Aorta (tissue), 5 donors: ENCODE data around the gene RNASE7. TPM values are rescaled to one million over a fixed set of nuclear protein-coding genes. Genes with fewer than 3 reads are reported as not detected.

Source experiments
- ATAC-seq: fragments of 200-7000 bp; cut with Tn5 transposase; one replicate; pipeline ENCODE4 v1.9.1; 2022; ENCODE audit warnings: moderate library complexity; ENCODE audit not compliant: low FRiP score
- DNase-seq, 2 donors: peaks; one replicate each; pipeline ENCODE4 v3.0.0-alpha.2; 2020
- H3K27ac ChIP-seq, 2 donors: one replicate each; pipeline ENCODE4 v1.5.1; 2013; ENCODE audit warnings: low read length in 2 of 2, mild to moderate bottlenecking in 2 of 2, moderate library complexity in 2 of 2, control low read depth in 1 of 2, inconsistent platforms in 1 of 2, low read depth in 1 of 2
- H3K27me3 ChIP-seq, 2 donors: one replicate each; pipeline ENCODE4 v1.6.1; 2013; ENCODE audit warnings: control low read depth in 1 of 2, low read length in 1 of 2, mild to moderate bottlenecking in 1 of 2, moderate library complexity in 1 of 2; ENCODE audit not compliant: insufficient read depth in 2 of 2, control insufficient read depth in 1 of 2
- H3K36me3 ChIP-seq, 2 donors: one replicate each; pipeline ENCODE4 v1.6.1; 2013; ENCODE audit warnings: control low read depth in 1 of 2, low read length in 1 of 2, mild to moderate bottlenecking in 1 of 2; ENCODE audit not compliant: insufficient read depth in 2 of 2, control insufficient read depth in 1 of 2
- H3K4me1 ChIP-seq, 2 donors: one replicate each; pipeline ENCODE4 v1.6.1; 2013; ENCODE audit warnings: low read length in 2 of 2, control low read depth in 1 of 2, mild to moderate bottlenecking in 1 of 2, moderate library complexity in 1 of 2; ENCODE audit not compliant: insufficient read depth in 2 of 2, control insufficient read depth in 1 of 2
- H3K4me3 ChIP-seq, 2 donors: one replicate each; pipeline ENCODE4 v1.5.1; 2013; ENCODE audit warnings: low read length in 2 of 2, control low read depth in 1 of 2, mild to moderate bottlenecking in 1 of 2
- H3K9me3 ChIP-seq: one replicate; pipeline ENCODE4 v1.6.1; 2013; ENCODE audit warnings: mild to moderate bottlenecking, low read length; ENCODE audit not compliant: control insufficient read depth
- WGBS, 2 donors: extraction: QIAGEN DNeasy Blood & Tissue Kit; methylation state at CpG; one replicate each; pipeline ENCODE4 v1.1.7; 2013; 5-methylcytosine and 5-hydroxymethylcytosine counted together
- intact Hi-C, 2 donors: fragments of 100-400 bp; cut with DNase I; formaldehyde crosslinking; loops; one replicate each; pipeline versions ENCODE4 v1.14.2 to v1.15.0; 2022
- long read RNA-seq, 2 donors: library from polyadenylated mRNA; unstranded; transcript quantifications; one replicate each; pipeline ENCODE4 v2.0.0, GENCODE V29; 2020 to 2021
- polyA plus RNA-seq, 2 donors: library from polyadenylated mRNA; stranded (reverse); fragments of 200-250 nt; gene quantifications; one replicate each; pipeline ENCODE4 v1.2.3, GENCODE V29; 2013
- total RNA-seq, 2 donors: library from RNA; stranded (reverse); fragmentation: NEBNext Ultra II Directional; extraction: Animal tissue kit (Norgen Biotek cat#: 25700); gene quantifications; one replicate each; pipeline ENCODE4 v1.2.1, GENCODE V29; 2021
- donor health status: healthy with polysubstance abuse.
- donor health status: Bipolar disorder and iron deficiency.
- donor health status: DM: no; HTN: no; CAD: no.
- donor health status: DM: no; HTN: no; CAD: no.
- donor health status: DM: yes; HTN: yes; CAD: no.

RNASE7 gene, protein sequence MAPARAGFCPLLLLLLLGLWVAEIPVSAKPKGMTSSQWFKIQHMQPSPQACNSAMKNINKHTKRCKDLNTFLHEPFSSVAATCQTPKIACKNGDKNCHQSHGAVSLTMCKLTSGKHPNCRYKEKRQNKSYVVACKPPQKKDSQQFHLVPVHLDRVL
- total RNA-seq (not detected), polyA plus RNA-seq (not detected)
- long read RNA-seq, donor 1, result 0 reads
- long read RNA-seq, donor 2, result 0 reads

DNA sequence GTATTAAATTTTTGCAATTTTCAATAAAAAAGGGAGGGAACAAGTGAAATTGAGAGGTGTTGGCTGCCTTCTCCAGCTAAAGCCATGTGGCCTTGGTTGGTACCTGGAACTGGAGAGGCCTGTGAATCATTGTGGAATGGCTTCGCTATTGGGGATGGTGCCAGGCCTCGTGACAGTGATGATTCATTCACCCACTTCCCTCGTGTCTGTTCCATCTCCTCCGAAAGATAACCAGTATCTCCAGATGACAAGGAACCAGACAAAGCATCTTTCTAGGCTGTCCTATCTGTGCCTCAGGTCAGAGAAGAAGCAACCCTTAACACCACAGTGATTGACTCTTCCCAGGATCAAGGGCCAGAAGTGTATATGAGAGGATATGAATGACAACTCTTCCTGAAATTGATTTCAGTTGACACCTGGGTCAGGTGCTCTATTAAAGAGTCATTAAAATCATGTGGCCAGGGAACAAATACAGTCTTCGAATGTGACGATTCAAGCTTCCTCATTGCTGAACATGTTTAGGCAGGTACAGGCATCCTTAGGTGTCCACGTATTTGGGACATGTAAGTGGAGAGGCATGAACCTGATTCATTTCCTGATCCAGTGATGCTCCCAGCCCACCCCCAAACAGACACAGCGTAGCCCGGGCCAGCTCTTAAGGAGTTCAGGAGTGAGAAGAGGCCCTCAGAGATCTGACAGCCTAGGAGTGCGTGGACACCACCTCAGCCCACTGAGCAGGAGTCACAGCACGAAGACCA, at the start of gene RNASE7:
Gene RNASE7 (plus strand): TSS at position 687 of the 758 bp plus-strand sequence. CDS start 631 bp downstream, outside the sequence.
- no peaks in the 10 kb centered on the region for H3K27me3 ChIP-seq
- H3K27ac ChIP-seq, result no peak within 1 kb of the TSS
- H3K4me1 ChIP-seq, result no peaks in the 10 kb centered on the region
- no peak within 1 kb of the TSS for H3K4me3 ChIP-seq
- 79% methylated on average over 11 of the region's 11 CpGs for WGBS, 2 donors
- DNase-seq (no peak), ATAC-seq (no peak)
- H3K36me3 ChIP-seq, result no peaks in the 10 kb centered on the region
- intact Hi-C loops, result loop anchor here in 1 of 2 donors (5.0 kb wide), 1 partner anchor 40 kb away; no protein-coding TSS in a partner anchor
- H3K9me3 ChIP-seq, result no peaks in the 10 kb centered on the region

DNA sequence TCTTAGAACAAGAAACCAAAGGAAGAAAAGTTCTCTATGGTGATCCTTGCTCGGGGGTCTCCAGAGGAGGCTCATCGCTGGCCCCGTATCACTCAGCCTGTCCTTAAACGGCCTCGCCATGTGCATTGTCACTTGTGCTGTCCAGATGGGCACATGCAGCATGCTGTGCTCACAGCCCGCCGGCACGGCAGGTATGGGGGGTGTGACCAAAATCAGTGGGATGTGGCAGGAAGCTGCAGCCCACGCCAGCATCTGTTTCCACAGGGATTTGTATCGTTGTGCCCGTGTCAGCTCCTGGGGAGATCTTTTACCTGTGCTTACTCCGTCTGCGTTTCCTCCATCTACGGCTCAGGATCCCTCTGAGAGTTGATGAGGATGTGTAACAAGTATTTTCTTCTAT, 45.6 kb upstream of the RNASE7 start:
- Histone ChIP-seq H3K27ac (no peak overlapping the region), H3K4me1 (no peaks in the 10 kb centered on the region), H3K4me3 (no peak overlapping the region), H3K9me3 (no peaks in the 10 kb centered on the region), H3K27me3 (no peaks in the 10 kb centered on the region), H3K36me3 (peaks cover 5 to 10% of the 10 kb centered on the region in 2 donors)
- intact Hi-C loops, result no loop called here
- WGBS, 2 donors, result 89 to 90% methylated on average over 14 of the region's 14 CpGs
- ATAC-seq, result no peak
- DNase-seq, result no peak

DNA sequence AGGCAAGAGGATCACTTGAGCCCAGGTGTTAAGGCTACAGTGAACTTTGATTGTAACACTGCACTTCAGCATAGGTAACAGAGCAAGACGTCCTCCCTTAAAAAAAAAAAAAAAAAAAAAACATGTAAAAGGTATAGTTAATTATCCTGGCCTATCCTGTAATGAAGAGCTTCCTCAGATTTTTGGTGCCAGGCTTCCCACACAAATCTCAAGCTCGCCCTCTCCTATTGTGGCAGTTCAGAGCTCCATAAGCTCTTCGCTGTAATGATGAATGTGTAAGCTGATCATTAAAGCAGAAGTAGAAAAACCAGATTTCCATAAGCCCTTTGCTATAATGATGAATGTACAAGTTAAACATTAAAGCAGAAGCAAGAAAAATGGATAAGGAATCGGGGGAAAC, 45.0 kb upstream of the RNASE7 start:
- Histone ChIP-seq H3K9me3 (no peaks in the 10 kb centered on the region), H3K4me1 (no peaks in the 10 kb centered on the region), H3K36me3 (peaks cover 5 to 10% of the 10 kb centered on the region in 2 donors), H3K4me3 (no peak overlapping the region), H3K27ac (no peak overlapping the region), H3K27me3 (no peaks in the 10 kb centered on the region)
- 45 to 56% methylated on average over 4 of the region's 4 CpGs for WGBS, 2 donors
- ATAC-seq (no peak), DNase-seq (no peak)
- intact Hi-C loops, result no loop called here

DNA sequence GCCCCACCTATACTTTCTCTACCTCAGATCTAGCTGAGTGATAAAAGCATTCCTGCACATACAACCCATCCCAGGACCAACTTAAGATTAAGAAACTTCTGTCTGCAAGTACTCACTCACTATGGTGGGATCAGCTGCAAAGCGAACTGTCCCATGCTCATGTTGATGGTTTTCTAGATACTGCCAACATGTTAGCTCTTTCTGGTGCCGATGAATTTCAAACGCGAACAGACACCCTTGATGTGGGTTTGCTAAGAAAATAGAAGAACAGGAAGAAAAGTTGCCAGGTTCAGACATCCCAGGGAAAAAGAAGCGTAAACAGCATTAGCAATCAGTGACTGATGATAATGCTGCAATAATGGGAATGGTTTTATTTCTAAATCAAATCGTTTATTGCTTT, 44.6 kb upstream of the RNASE7 start:
- DNase-seq, result no peak
- intact Hi-C loops, result no loop called here

DNA sequence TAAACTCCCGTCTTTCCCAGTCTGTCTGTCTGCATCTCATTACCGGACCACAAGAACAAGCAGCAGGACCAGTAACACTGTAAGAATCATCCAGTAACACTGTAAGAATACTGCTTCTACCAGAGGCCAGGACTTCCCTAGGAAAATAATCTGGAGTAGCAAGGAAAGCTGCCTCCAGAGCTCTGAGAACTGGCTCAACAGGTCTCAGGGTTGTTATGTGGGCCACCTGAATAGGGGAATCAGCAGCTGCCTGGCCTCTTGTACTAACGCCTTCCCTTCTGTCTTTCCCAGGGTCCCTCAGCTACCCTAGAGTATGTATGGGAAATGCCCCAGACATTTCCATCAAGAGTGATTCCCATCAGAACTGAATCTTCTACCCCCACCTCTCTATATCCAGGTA, 44.0 kb upstream of the RNASE7 start:
- H3K9me3 ChIP-seq, result no peaks in the 10 kb centered on the region
- H3K4me1 ChIP-seq, result no peaks in the 10 kb centered on the region
- no peak overlapping the region for H3K4me3 ChIP-seq
- DNase-seq, result no peak
- no peaks in the 10 kb centered on the region for H3K27me3 ChIP-seq
- intact Hi-C loops, result no loop called here
- no peak overlapping the region for H3K27ac ChIP-seq
- H3K36me3 ChIP-seq, result peaks cover 5 to 7% of the 10 kb centered on the region in 2 donors
- WGBS, 2 donors, result 63 to 69% methylated on average over 3 of the region's 3 CpGs
- ATAC-seq, result no peak

More for the DNA sequence above, 44.6 kb upstream of the RNASE7 start:
- ATAC-seq, result no peak
- Histone ChIP-seq H3K27me3 (no peaks in the 10 kb centered on the region), H3K4me3 (no peak overlapping the region), H3K27ac (no peak overlapping the region), H3K9me3 (no peaks in the 10 kb centered on the region), H3K4me1 (no peaks in the 10 kb centered on the region), H3K36me3 (peaks cover 5 to 8% of the 10 kb centered on the region in 2 donors)
- 77 to 80% methylated on average over 6 of the region's 6 CpGs for WGBS, 2 donors

DNA sequence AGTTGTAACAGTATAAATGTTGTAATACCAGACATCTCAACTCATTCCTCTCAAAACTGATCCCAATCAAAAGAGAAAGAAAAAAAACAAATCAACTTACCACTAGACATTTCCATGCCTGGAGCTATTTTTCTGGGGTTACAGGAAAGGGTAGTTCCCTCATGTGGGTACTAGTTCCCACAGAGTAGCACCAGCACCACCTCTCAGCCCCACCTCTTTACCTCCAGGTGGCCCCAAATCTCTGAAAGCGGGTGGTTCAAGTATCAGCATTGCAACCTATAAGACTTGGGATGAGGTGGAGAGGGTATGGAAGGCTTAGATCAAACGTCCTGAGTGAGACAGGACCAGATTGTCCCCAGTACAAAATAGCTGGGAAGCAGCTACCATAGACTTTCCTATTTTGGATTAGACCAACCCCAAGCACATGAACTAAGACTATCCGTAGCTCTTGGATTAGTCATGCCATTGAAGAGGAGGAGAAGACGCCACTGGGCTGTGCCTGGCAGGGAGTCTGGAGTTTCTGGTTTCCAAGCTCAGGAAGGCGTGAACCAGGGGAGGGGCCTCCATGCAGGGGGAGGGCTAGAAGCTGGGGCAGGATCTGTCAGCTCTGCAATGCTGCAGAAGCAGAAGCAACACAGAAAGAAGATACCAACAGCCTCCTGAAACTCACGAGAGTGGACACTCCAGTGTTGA, 43.3 kb upstream of the RNASE7 start, which contains the start of gene SLC39A2:
Gene SLC39A2 (plus strand): TSS at position 620 of the 693 bp plus-strand sequence. CDS start 154 bp downstream, outside the sequence.
- Histone ChIP-seq H3K9me3 (no peaks in the 10 kb centered on the region), H3K36me3 (peaks cover 5 to 7% of the 10 kb centered on the region in 2 donors), H3K4me1 (no peaks in the 10 kb centered on the region), H3K4me3 (no peak within 1 kb of the TSS), H3K27ac (no peak within 1 kb of the TSS), H3K27me3 (no peaks in the 10 kb centered on the region)
- intact Hi-C loops, result no loop called here
- WGBS, 2 donors, result 27 to 35% methylated on average over 6 of the region's 6 CpGs
- ATAC-seq (peak; percentile 81), DNase-seq (peak in 1 of 2 donors; percentile 80)

DNA sequence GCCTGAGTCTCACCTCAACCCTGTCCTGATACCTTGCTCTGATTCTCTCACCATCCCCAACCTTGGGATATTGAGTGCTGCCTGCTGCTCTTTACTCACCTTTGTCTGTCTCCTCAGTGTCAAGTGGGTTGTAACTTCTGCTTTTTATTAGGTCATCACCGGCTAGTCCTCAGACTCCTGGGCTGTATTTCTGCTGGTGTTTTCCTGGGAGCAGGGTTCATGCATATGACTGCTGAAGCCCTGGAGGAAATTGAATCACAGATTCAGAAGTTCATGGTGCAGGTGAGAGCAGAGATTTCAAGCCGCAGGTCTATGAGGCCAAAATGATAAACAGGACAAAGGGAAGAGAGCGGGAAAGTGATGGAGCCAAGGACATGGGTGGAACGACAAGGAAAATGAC, 42.6 kb upstream of the RNASE7 start:
- no peaks in the 10 kb centered on the region for H3K4me1 ChIP-seq
- intact Hi-C loops, result no loop called here
- H3K27ac ChIP-seq, result no peak overlapping the region
- DNase-seq (no peak), ATAC-seq (no peak)
- no peaks in the 10 kb centered on the region for H3K9me3 ChIP-seq
- H3K27me3 ChIP-seq, result no peaks in the 10 kb centered on the region
- WGBS, 2 donors, result 80 to 83% methylated on average over 4 of the region's 4 CpGs
- H3K4me3 ChIP-seq, result no peak overlapping the region
- peaks cover 5 to 7% of the 10 kb centered on the region in 2 donors for H3K36me3 ChIP-seq

DNA sequence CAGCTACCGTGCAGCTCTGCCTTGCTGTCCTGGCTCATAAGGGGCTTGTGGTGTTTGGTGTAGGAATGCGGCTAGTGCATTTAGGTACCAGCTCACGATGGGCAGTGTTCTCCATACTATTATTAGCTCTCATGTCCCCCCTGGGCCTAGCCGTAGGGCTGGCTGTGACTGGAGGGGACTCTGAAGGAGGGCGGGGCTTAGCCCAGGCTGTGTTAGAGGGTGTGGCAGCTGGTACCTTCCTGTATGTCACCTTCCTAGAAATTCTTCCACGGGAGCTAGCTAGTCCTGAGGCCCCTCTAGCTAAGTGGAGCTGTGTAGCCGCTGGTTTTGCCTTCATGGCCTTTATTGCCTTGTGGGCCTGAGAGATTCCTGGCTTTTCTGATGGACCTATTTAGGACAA, 40.9 kb upstream of the RNASE7 start:
- no peaks in the 10 kb centered on the region for H3K9me3 ChIP-seq
- ATAC-seq, result no peak
- whole genome bisulfite sequencing, 2 donors, result 67 to 72% methylated on average over 7 of the region's 7 CpGs
- peaks cover 0 to 3% of the 10 kb centered on the region in 2 donors for H3K36me3 ChIP-seq
- intact Hi-C loops, result loop anchor here in 1 of 2 donors (5.0 kb wide), 1 partner anchor 41 kb away; the partner anchor contains the start of gene RNASE7
- H3K27me3 ChIP-seq, result no peaks in the 10 kb centered on the region
- no peak overlapping the region for H3K4me3 ChIP-seq
- H3K4me1 ChIP-seq, result no peaks in the 10 kb centered on the region
- no peak for DNase-seq
- no peak overlapping the region for H3K27ac ChIP-seq
